AG08396 (cell line): ENCODE measurements around the gene CERS4.
A peak's percentile ranks its signal among the peaks of the same experiment; 100 is the strongest.
"Not testable (repeated sequence)": the region's sequence is repeated elsewhere in the genome, so short reads cannot be mapped to it uniquely, and the experiment has no call there.

Source experiments
- DNase-seq: peaks from one replicate; pipeline ENCODE4 v3.0.0; 2012; ENCODE audit warnings: low spot score, mixed read lengths

CERS4 gene

DNA sequence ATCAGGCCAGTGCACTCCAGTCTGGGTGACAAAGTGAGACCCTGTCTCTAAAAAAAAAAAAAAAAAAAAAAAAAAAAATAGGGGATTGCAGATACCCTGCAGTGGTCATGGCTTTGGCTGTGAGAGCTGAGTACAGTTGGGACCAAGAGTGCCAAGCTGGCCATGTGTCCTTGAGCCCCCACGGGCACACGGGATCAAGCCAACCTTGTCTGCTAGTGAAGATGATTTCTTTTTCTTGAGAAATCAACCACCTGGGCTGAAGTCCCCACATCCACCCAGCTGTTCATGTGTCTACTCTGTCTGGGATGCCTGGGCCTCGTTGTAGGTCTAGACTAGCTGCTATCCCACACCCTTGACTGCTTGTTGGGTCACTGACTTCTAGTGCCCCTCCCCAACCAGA is 34.0 kb downstream of the CERS4 start:
- no peak for DNase-seq

DNA sequence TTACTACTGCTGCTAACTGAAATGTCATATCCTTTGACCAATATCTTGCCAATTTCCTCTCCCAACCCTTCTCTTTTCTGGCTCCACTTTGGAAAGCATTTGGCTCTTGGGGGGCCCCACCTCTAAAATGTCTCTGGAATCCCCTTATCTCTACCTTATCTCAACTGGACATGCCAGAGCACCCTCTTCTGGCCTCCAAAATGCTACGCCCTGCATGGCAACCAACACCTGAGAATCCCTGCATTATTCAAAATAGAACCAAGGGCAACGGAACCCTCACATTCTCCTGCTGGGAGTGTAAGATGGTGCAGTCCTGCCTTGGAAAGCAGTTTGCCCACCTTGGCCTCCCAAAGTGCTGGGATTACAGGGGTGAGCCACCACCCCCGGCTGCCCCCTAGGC is 35.3 kb downstream of the CERS4 start:
- no peak for DNase-seq

DNA sequence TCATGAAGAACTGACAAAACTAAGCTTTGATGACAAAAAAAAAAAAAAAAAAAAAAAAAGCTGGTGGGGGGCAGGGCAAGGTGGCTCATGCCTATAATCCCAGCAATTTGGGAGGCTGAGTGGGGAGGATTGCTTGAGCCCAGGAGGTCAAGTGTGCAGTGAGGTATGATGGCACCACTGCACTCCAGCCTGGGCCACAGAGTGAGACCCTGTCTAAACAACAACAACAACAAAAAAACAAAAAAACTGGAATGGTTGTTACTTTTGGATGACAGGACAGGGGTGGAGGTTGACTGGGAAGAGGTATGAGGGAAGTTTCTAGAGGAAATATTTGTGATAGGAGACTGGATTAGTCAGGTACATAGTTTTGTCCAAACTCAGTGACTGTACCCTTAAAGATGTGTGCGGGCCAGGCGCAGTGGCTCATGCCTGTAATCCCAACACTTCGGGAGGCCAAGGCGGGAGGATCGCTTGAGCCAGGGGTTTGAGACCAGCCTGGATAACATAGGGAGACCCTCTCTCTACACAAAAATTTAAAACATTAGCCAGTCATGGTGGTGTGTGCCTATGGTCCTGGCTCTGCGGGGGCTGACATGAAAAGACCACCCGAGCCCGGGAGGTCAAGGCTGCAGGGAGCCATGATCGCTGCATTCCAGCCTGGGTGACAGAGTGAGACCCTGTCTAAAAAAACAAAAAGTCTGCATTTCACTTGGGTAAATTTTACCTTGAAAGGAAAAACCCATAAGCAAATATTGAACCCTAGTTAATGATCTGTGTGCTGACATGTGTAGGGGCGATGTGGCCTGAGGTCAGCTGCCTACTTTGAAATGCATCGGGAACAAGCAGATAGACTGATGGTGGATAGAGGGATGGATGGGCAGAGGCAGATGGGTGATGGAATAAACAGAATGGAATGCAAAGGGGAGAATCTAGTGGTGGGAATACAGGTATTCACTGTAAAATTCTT is 37.0 kb downstream of the CERS4 start:
- no peak for DNase-seq

DNA sequence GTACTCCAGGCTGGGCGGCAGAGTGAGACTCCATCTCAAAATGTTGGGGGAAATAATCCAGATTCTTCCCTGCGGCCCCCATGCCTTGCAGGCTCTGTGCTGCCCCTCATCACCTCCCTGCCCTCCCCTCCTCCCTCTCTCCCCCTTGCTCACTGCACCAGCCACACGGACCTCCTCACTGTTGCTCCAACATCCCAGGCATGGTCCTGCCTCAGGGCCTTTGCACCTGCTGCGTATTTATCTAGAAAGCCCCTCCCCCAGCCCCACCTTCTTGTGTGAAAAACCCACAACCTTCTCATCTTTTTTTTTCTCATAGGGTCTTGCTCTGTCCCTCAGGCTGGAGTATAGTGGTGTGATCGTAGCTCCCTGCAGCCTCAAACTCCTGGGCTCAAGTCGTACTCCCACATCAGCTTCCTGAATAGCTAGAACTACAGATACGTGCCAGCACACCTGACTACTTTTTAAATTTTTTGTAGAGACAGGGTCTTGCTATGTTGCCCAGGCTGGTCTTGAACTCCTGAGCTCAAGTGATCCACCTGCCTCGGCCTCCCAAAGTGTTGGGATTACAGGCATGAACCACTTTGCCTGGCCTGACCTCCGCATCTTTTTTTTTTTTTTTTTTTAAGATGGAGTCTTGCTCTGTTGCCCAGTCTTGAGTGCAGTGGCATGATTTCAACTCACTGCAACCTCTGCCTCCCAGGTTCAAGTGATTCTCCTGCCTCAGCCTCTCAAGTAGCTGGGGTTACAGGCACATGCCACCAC is 38.1 kb downstream of the CERS4 start:
- not testable (repeated sequence) for DNase-seq

DNA sequence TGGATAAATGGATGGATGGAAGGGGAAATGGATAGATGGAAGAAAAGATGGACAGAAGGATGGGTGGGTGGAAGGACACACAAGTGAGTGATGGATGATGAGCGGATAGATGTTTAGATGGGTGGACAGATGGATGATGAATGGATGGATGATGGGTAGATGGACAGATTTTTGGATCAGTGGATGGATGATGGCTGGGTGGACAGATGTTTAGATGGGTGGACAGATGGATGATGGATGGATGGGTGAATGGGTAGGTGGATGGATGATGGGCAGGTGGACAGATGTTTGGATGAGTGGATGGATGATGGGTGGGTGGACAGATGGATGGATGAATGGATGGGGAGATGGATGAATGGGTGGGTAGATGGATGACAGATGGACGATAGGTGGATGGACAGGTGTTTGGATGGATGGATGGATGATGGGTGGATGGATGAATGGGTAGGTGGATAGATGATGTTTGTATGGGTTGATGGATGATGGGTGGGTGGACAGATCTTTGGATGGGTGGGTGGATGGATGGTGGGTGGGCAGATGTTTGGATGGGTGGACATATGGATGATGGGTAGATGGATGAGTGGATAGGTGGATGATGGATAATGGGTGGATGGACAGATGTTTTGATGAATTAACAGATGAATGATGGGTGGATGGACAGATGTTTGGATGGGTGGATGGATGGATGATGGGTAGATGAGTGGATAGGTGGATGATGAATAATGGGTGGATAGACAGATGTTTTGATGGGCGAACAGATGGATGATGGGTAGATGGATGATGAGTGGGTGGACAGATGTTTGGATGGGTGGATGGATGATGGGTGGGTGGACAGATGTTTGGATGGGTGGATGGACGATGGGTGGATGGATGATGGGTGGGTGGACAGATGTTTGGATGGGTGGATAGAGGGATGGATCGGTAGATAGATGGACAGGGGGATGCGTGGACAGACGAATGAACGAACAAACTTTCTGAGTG is 39.5 kb downstream of the CERS4 start:
- no peak for DNase-seq

DNA sequence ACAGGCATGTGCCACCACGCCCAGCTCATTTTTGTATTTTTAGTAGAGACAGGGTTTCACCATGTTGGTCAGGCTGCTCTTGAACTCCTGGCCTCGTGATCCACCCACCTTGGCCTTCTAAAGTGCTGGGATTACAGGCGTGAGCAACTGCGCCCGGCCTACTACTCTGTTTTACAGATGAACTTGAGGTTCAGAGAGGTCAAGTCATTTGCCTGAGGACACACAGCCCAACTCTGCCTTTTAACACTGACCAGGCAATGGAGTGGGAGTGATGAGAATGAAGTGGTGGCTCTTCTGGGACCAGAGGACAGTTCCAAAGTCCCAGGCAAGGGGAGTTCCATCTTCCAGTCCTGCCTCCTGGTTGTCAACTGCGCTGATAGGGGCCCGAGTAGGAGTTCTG is 41.4 kb downstream of the CERS4 start:
- DNase-seq: no peak

DNA sequence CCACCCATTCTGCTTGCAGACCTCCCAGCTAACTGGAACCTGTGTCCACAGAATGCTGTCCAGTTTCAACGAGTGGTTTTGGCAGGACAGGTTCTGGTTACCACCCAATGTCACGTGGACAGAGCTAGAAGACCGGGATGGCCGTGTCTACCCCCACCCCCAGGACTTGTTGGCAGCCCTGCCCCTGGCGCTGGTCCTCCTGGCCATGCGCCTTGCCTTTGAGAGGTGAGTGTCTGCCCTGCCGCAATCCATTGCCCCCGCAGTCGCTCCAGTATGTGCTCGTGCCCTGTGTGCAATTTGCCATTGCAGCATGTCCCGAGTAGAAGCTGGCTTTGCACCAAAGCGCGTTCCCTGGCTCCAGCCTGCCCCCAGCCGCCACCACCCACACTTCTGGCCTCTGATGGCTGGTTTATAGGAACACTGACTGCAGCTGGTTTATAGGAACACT is 41.9 kb downstream of the CERS4 start:
- DNase-seq: peak; percentile 52

DNA sequence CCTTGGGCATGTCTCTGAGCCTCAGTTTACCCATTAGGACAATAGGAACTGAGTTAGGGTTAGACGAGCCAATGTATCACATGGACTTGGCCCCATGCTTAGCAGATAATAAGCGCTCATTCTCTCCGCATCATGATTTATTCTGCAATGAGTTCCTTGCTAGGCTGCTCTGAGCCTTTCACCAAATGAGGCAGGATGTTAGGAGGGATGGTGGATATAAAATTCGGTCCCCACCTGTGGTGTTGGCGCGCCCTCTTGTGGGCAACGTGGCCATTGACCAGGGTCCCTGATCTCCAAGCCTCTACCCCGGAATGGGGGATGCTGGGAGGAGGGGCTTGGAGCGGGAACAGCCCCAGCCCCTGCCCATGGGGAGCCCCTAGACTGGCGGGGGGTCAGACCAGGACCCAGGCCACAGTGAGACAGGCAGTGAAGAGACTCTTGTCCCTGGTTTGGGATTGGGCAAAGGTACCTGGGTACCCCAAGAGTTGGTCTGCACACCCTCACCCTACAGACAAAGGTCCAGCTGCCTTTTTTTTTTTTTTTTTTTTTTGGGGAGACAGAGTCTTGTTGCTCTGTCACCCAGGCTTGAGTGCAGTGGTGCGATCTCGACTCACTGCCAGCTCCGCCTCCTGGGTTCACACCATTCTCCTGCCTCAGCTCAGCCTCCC is 43.9 kb downstream of the CERS4 start:
- peak; percentile 86 for DNase-seq

DNA sequence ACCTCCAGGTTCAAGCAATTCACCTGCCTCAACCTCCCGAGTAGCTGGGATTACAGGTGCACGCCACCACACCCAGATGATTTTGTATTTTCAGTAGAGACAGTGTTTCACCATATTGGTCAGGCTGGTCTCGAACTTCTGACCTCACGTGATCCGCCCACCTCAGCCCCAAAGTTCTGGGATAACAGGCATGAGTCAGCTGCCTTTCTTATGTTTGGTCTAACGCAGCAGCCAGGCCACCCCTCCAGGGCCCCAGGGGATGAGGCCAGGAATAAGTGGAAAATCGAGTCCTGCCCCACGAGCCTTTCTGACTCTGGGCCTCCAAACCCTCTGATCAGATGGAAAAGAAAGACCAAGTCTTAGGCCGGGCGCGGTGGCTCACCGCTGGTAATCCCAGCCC is 44.5 kb downstream of the CERS4 start:
- DNase-seq: no peak

DNA sequence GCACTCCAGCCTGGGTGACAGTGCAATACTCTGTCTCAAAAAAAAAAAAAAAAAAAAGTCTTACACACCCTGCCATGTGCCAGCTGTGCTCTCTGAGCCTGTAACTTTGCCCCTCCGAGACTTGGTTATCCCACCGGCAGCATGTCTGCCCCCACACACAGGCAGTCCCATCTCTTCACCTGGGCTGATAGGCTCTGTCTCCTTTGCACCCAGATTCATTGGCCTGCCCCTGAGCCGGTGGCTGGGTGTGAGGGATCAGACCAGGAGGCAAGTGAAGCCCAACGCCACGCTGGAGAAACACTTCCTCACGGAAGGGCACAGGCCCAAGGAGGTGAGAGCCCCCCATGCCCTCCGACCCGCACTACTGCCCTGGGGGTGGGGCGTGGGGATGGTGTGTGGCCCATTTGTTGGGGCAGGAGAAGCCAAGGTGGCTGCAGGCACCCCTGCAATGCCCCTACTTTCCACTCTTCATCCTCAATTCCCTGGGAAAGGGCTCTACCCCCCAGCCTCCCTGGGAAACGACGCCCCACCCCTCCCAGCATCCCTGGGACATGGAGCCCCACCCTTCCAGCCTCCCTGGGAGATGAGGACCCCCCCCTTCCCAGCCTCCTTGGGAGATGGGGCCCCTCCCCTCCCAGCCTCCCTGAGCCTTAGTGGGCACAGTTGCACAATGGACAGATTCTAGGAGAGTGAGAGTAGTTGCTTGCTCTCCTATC is 45.3 kb downstream of the CERS4 start:
- no peak for DNase-seq

DNA sequence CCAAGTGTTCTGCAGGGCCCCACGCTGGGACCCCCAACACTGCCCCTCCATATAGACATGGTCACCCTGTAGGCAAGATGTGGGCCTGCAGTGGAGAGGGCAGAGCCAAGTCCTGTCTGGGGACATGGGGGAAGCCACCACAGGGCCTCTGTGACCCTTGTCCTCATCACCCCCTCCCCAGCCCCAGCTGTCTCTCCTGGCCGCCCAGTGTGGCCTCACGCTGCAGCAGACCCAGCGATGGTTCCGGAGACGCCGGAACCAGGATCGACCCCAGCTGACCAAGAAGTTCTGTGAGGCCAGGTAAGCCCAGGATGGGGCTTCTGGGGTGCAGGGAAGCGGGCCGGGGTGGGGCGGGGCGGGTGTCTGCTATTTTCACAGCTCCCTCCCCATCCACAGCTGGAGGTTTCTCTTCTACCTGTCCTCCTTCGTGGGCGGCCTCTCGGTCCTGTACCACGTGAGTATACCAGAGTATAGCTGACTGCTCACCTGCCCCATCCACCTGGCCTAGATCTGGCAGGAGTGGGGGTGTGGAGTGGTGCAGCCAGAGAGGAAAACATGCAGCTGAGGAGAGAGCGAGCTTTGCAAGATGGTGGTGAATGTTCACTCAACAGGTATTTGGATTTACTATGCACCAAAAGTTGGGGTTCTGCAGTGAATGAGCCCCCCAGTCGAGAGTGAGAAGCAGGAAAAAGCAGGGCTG is 46.4 kb downstream of the CERS4 start:
- DNase-seq: no peak

DNA sequence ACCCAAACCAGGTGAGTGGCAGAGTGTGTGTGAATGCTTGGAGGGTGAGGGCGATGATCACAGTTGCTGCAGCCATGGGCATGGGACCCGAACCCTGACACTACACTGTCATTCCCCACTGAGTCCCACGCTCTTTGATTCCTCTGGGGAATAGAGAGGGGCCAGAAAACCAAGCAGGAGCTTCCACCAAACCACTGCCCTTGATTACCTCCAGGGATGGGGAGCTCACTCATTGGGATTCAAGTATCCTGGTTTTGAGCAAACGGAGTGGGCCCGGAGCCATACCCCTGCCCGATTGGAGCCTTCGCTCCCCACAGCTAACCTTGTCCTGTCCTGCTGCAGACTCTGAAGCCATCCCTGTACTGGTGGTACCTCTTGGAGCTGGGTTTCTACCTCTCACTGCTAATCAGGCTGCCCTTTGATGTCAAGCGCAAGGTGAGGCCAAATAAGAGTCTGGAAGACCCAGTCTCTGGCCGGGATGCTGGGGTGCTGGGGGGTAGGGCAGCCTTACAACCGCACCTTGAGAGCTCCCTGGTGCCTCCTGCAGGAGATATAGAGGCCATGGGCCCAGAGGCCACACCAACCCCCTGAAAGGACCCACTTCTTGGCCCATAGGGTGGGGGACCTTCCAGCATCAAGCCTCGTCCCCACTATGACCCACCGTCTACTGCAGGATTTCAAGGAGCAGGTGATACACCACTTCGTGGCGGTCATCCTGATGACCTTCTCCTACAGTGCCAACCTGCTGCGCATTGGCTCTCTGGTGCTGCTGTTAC is 47.3 kb downstream of the CERS4 start:
- no peak for DNase-seq

DNA sequence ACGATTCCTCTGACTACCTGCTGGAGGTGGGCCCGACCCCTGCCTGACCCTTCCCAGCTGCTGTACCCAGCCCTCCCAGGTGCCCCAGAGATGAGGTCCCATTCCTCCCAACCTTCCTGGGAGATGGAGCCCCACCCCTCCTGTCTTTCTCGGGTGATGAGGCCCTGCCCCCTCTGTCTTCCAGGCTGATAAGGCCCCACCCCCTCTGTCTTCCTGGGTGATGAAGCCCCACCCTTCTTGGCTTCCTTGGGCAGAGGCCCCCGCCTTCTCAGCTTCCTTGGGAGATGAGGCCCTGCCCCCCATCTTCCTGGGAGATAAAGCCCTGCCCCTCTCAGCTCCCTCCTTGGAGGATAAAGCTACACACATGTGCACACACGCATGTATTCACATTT is 47.9 kb downstream of the CERS4 start:
- no peak for DNase-seq

DNA sequence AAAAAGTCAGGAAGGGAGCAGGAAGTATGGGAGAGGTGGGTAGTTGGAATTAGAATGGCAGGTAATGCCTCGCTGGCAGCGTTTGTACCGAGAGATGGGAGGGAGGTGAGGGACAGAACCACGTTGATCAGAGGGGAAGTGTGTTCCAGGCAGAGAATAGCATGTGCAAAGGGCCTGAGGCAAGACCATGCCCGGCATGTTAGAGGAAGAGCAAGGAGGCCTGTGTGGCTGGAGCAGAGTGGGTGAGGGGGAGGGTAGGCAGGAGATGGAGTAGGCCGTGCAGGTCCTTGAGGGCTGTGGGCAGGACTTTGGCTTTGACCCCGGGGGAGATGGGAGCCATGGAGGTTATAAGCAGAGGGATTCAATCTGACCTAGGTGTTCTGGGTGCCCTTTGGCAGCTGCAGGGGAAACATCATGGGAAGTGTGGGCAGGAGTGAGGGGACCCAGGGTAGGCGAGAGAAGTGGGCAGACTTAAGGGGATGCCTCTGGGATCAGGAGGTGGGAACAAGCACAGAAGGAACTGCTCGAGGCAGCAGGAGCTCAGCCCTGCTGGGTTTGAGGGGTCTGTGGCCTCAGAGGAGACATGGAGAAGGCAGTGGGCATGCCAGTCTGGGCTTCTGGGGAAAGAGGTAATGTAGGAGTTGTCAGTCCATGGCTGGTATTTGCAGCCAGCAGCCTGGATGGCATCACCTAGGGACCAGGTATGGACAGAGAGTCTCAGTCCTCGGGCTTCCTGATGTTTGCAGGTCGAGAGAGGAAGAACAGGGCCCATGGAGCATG is 50.2 kb downstream of the CERS4 start:
- no peak for DNase-seq

DNA sequence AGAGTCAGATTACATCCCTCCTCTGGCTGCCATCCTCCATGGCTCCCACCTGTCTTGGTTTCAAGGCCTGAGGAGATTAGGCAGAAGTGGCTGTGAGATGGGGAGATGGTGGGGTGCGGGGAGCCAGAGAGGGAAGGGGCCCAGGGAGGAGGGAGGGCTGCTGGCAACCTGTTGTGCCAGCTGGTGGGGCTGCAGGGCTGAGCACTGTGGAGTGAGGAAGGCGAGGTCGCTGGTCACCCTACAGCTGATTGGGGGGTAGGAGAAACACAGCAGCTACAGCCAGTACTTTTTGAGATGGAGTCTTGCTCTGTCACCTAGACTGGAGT is 50.7 kb downstream of the CERS4 start:
- DNase-seq: no peak

DNA sequence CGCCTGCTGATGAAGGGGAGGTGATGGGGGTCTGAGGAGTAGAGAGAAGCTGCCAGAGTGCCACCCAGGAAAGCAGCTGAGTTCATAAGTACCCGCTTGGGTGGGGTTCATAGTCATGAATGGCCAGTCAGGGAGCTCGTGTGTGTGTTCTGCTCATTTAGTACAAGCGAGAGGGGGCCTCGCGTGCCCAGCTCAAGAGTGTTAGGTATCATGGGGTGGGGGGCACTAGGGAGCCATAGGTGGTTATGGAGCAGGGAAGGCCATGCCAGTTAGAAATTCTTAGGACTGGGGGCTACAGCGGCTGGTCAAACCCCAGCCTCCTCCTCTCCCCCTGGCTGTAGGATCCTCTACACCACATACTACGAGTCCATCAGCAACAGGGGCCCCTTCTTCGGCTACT is 52.2 kb downstream of the CERS4 start:
- DNase-seq: no peak

DNA sequence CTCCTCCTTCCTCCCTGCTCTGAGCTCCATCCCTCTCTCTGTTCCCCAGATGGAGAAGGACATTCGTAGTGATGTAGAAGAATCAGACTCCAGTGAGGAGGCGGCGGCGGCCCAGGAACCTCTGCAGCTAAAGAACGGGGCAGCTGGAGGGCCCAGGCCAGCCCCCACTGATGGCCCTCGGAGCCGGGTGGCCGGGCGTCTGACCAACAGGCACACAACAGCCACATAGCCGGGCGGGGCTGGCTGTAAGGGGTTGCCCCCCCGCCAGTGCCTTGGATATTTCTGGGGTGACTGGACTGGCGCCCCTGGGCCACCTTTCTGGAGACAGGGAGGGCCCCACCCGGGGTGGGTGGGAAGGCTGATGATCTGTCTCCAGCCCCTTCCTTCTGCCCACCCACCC is 52.7 kb downstream of the CERS4 start:
- no peak for DNase-seq

DNA sequence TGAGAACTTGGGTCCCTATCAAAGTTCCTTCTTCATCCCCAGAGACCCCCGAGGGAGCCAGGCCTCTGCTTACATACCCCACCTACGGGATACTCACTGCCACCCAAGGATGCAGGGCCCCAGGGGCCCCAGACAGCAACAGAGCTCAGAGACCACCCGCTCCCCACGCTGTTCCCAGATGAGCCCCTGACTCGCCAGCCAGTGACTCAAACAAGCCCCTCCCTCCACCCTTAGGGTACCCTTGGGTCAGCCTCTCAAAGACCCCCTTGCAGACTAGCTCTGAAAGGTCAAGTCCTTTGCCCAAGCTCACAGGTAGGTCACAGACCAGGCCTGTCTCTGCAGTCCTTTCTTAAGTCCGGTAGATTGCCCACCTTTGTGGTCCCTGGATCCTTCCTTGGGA is 53.3 kb downstream of the CERS4 start:
- no peak for DNase-seq

DNA sequence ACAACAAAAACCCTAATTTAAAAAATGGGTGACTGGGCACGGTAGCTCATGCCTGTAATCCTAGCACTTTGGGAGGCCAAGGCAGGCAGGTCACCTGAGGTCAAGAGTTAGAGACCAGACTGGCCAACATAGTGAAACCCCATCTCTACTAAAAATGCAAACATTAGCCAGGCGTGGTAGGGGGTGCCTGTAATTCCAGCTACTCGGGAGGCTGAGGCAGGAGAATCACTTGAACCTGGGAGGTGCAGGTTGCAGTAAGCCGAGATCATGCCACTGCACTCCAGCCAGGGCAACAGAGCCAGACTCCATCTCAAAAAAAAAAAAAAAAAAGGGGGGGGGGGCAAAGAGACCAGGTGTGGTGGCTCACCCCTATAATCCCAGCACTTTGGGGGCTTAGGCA is 55.1 kb downstream of the CERS4 start:
- DNase-seq: not testable (repeated sequence)
